Measurements from ENCODE around the gene EXOC6B. TPM values are rescaled to one million over a fixed set of nuclear protein-coding genes. Genes with fewer than 3 reads are reported as not detected.

Gene EXOC6B
- total and polyA plus RNA-seq, 9 of the 15 experiments (the other 6 are each of a cell fraction or from before 2014, with no cell fraction given) = 0.28 to 4.2 (median 2.0) TPM

GRCh38 chr2:72813841-72814240, 12.0 kb downstream of the EXOC6B start:
- no peaks in the 10 kb centered on the region for H3K36me3 ChIP-seq (ENCODE audit: control insufficient read depth, insufficient read depth, low read length)
- in situ Hi-C loops (cut with MboI) (no loop called here), intact Hi-C loops (cut with micrococcal nuclease) (no loop called here)
- ATAC-seq (no peak), DNase-seq (ENCODE audit: extremely low read depth in 1 of 4, low spot score in 3 of 4) (no peak), FAIRE-seq (no peak)
- 0% methylated on average over 1 of the region's 2 CpGs for WGBS (ENCODE audit: insufficient coverage, low coverage, missing lambda C conversion rate)
- no peak overlapping the region for H3K27ac ChIP-seq (ENCODE audit: extremely low read depth, low read depth, low read length)
- H4K20me1 ChIP-seq (replicated peaks; ENCODE audit: control insufficient read depth, insufficient read depth, low read length) = no peaks in the 10 kb centered on the region
- no peak overlapping the region for H3K4me2 ChIP-seq (ENCODE audit: insufficient read depth, low read length)
- no peaks in the 10 kb centered on the region for H3K79me2 ChIP-seq (ENCODE audit: control insufficient read depth, insufficient read depth, low read length)
- no TSS peak for BruUV-seq (replicated peaks)
- no peaks in the 10 kb centered on the region for H3K9me3 ChIP-seq (replicated peaks; ENCODE audit: control insufficient read depth, insufficient read depth, low read depth, low read length)
- ChIA-PET POLR2A (no interaction called here), CTCF (ENCODE audit: low intra/inter-chr PET ratio) (no interaction called here)
- H2AFZ ChIP-seq (ENCODE audit: low read depth, low read length) = no peak overlapping the region
- no peaks in the 10 kb centered on the region for H3K9me1 ChIP-seq (ENCODE audit: control insufficient read depth, insufficient read depth, low read length)
- H3K4me3 ChIP-seq = no peak overlapping the region
- TF ChIP-seq ZNF764 (CRISPR knock-in tag; IDR thresholded peaks at IDR 0.05; ENCODE audit: low read depth) = no peak
- H3K27me3 ChIP-seq (ENCODE audit: control insufficient read depth in 2 of 2, insufficient read depth in 2 of 2, low read length in 2 of 2) = peaks cover 3 to 4% of the 10 kb centered on the region in 2 experiments; a peak in 3 of 5 replicates
- no peaks in the 10 kb centered on the region for H3K4me1 ChIP-seq (replicated peaks in 1 of 2; ENCODE audit: control insufficient read depth in 2 of 2, insufficient read depth in 2 of 2, low read length in 2 of 2)
- no peak overlapping the region for H3K9ac ChIP-seq (ENCODE audit: insufficient read depth in 1 of 2, low read depth in 2 of 2, low read length in 2 of 2)

GRCh38 chr2:72810165-72810564, 15.7 kb downstream of the EXOC6B start:
- no TSS peak for BruUV-seq (replicated peaks)
- DNase-seq (ENCODE audit: extremely low read depth in 1 of 4, low spot score in 3 of 4) (no peak), FAIRE-seq (no peak), ATAC-seq (no peak)
- CTCF ChIA-PET (ENCODE audit: low intra/inter-chr PET ratio) = no interaction called here
- no peak overlapping the region for H3K4me3 ChIP-seq
- H2AFZ ChIP-seq (ENCODE audit: low read depth, low read length) = no peak overlapping the region
- no peak overlapping the region for H3K4me2 ChIP-seq (ENCODE audit: insufficient read depth, low read length)
- H3K27me3 ChIP-seq (ENCODE audit: control insufficient read depth in 2 of 2, insufficient read depth in 2 of 2, low read length in 2 of 2) = no peaks in the 10 kb centered on the region; a peak in 1 of 5 replicates
- no peaks in the 10 kb centered on the region for H3K36me3 ChIP-seq (ENCODE audit: control insufficient read depth, insufficient read depth, low read length)
- intact Hi-C loops (cut with micrococcal nuclease) (no loop called here), in situ Hi-C loops (cut with MboI) (no loop called here)
- no peak overlapping the region for H3K27ac ChIP-seq (ENCODE audit: extremely low read depth, low read depth, low read length)
- no peaks in the 10 kb centered on the region for H3K9me3 ChIP-seq (replicated peaks; ENCODE audit: control insufficient read depth, insufficient read depth, low read depth, low read length)
- H3K4me1 ChIP-seq (replicated peaks in 1 of 2; ENCODE audit: control insufficient read depth in 2 of 2, insufficient read depth in 2 of 2, low read length in 2 of 2) = no peaks in the 10 kb centered on the region
- no peaks in the 10 kb centered on the region for H4K20me1 ChIP-seq (replicated peaks; ENCODE audit: control insufficient read depth, insufficient read depth, low read length)
- no peaks in the 10 kb centered on the region for H3K79me2 ChIP-seq (ENCODE audit: control insufficient read depth, insufficient read depth, low read length)
- TF ChIP-seq FOXM1 (IDR thresholded peaks at IDR 0.05; ENCODE audit: low read depth) (no peak), FOXM1 (CRISPR knock-in tag; IDR thresholded peaks at IDR 0.05; ENCODE audit: low read depth) (no peak), CREB1 (IDR thresholded peaks at IDR 0.05) (no peak), CREB1 (CRISPR knock-in tag; IDR thresholded peaks at IDR 0.05) (no peak), NFRKB (IDR thresholded peaks at IDR 0.05; ENCODE audit: low read depth) (no peak), SP1 (CRISPR knock-in tag; IDR thresholded peaks at IDR 0.05) (no peak), SIRT6 (IDR thresholded peaks at IDR 0.05; ENCODE audit: low read depth, low read length) (no peak), HNRNPL (IDR thresholded peaks at IDR 0.05; ENCODE audit: low read depth, low read length) (no peak), ZNF253 (CRISPR knock-in tag; conservative IDR thresholded peaks at IDR 0.05) (no peak), ZNF444 (CRISPR knock-in tag; IDR thresholded peaks at IDR 0.05) (no peak), ZNF24 (IDR thresholded peaks at IDR 0.05) (no peak), RERE (CRISPR knock-in tag; IDR thresholded peaks at IDR 0.05; ENCODE audit: borderline replicate concordance) (no peak), BRCA1 (IDR thresholded peaks at IDR 0.05) (no peak), BRCA1 (CRISPR knock-in tag; IDR thresholded peaks at IDR 0.05) (no peak)
- H3K9ac ChIP-seq (ENCODE audit: insufficient read depth in 1 of 2, low read depth in 2 of 2, low read length in 2 of 2) = no peak overlapping the region
- 7% methylated on average over 4 of the region's 4 CpGs for WGBS (ENCODE audit: insufficient coverage, low coverage, missing lambda C conversion rate)
- H3K9me1 ChIP-seq (ENCODE audit: control insufficient read depth, insufficient read depth, low read length) = no peaks in the 10 kb centered on the region
- POLR2A ChIA-PET = no interaction called here

Measured in K562 (cell line).